ENCODE data around the gene RET. TPM values are rescaled to one million over a fixed set of nuclear protein-coding genes. Genes with fewer than 3 reads are reported as not detected.
A peak's percentile ranks its signal among the peaks of the same experiment; 100 is the strongest.

Gene RET
- total and polyA plus RNA-seq, 7 donors: 1.8 to 6.5 (median 3.9) TPM; not detected in 2

- peaks cover 0 to 40% (median 21%) of the 10 kb centered on the region in 4 donors for H3K4me1 ChIP-seq
- no peak overlapping the region for H3K4me3 ChIP-seq
- WGBS, 2 donors: 88 to 93% methylated on average over 6 of the region's 6 CpGs
- H3K36me3 ChIP-seq: peaks cover 6 to 17% (median 7%) of the 10 kb centered on the region in 4 donors
- H3K27ac ChIP-seq: no peak overlapping the region
- H3K27me3 ChIP-seq: no peaks in the 10 kb centered on the region
- intact Hi-C loops (cut with DNase I): no loop called here
- TF ChIP-seq CTCF (IDR thresholded peaks at IDR 0.05) (no peak), POLR2A (IDR thresholded peaks at IDR 0.05) (no peak), POLR2AphosphoS5 (IDR thresholded peaks at IDR 0.05) (no peak), EP300 (IDR thresholded peaks at IDR 0.05) (no peak)
- H3K9me3 ChIP-seq: no peaks in the 10 kb centered on the region
- DNase-seq: no peak
Measured at GRCh38 chr10:43158636-43159035, 81.8 kb downstream of the RET start.

- DNase-seq: no peak
- H3K9me3 ChIP-seq: no peaks in the 10 kb centered on the region
- peaks cover 0 to 33% (median 19%) of the 10 kb centered on the region in 4 donors for H3K4me1 ChIP-seq
- no peaks in the 10 kb centered on the region for H3K27me3 ChIP-seq
- H3K36me3 ChIP-seq: peaks cover 6 to 21% (median 8%) of the 10 kb centered on the region in 4 donors
- H3K4me3 ChIP-seq: no peak overlapping the region
- 70 to 84% methylated on average over 1 of the region's 1 CpG for WGBS, 2 donors
- no peak for TF ChIP-seq POLR2A (IDR thresholded peaks at IDR 0.05)
- TF ChIP-seq CTCF (IDR thresholded peaks at IDR 0.05): no peak
- no peak for TF ChIP-seq POLR2AphosphoS5 (IDR thresholded peaks at IDR 0.05)
- TF ChIP-seq EP300 (IDR thresholded peaks at IDR 0.05): no peak
- intact Hi-C loops (cut with DNase I): no loop called here
- peak overlapping the region in 1 of 4 donors; percentile 1 for H3K27ac ChIP-seq
Measured at GRCh38 chr10:43160046-43160920, 83.4 kb downstream of the RET start.

- TF ChIP-seq EP300 (IDR thresholded peaks at IDR 0.05) (no peak), CTCF (IDR thresholded peaks at IDR 0.05) (no peak), POLR2A (IDR thresholded peaks at IDR 0.05) (no peak), POLR2AphosphoS5 (IDR thresholded peaks at IDR 0.05) (no peak)
- Histone ChIP-seq H3K36me3 (peaks cover 6 to 21% (median 8%) of the 10 kb centered on the region in 4 donors), H3K4me3 (no peak overlapping the region), H3K4me1 (peaks cover 0 to 31% (median 19%) of the 10 kb centered on the region in 4 donors), H3K27me3 (no peaks in the 10 kb centered on the region), H3K27ac (no peak overlapping the region), H3K9me3 (no peaks in the 10 kb centered on the region)
- DNase-seq: no peak
- intact Hi-C loops (cut with DNase I): no loop called here
- WGBS, 2 donors: 82 to 86% methylated on average over 2 of the region's 2 CpGs
Measured at GRCh38 chr10:43160921-43161255, 84.0 kb downstream of the RET start.

- H3K9me3 ChIP-seq: no peaks in the 10 kb centered on the region
- intact Hi-C loops (cut with DNase I): no loop called here
- no peak overlapping the region for H3K4me3 ChIP-seq
- no peak for TF ChIP-seq POLR2AphosphoS5 (IDR thresholded peaks at IDR 0.05)
- no peak for TF ChIP-seq EP300 (IDR thresholded peaks at IDR 0.05)
- TF ChIP-seq POLR2A (IDR thresholded peaks at IDR 0.05): no peak
- no peak for TF ChIP-seq CTCF (IDR thresholded peaks at IDR 0.05)
- WGBS, 2 donors: 94 to 95% methylated on average over 1 of the region's 1 CpG
- peaks cover 0 to 19% (median 13%) of the 10 kb centered on the region in 4 donors for H3K4me1 ChIP-seq
- DNase-seq: no peak
- no peak overlapping the region for H3K27ac ChIP-seq
- H3K36me3 ChIP-seq: peaks cover 6 to 25% (median 8%) of the 10 kb centered on the region in 4 donors
- no peaks in the 10 kb centered on the region for H3K27me3 ChIP-seq
Measured at GRCh38 chr10:43162604-43163003, 85.7 kb downstream of the RET start.

Measured in sigmoid colon (tissue), 7 donors.